SKM-1 (cell line): Measurements from ENCODE around the gene NUP210.
A peak's percentile ranks its signal among the peaks of the same experiment; 100 is the strongest.

ENCODE experiments used
- DNase-seq: peaks from one replicate; lab custom pipeline; 2025; ENCODE audit not compliant: unreplicated experiment; lab: John Stamatoyannopoulos, UW

NUP210 gene

GRCh38 chr3:13376091-13376490 lies 44.0 kb downstream of the NUP210 start:
- no peak for DNase-seq

DNA sequence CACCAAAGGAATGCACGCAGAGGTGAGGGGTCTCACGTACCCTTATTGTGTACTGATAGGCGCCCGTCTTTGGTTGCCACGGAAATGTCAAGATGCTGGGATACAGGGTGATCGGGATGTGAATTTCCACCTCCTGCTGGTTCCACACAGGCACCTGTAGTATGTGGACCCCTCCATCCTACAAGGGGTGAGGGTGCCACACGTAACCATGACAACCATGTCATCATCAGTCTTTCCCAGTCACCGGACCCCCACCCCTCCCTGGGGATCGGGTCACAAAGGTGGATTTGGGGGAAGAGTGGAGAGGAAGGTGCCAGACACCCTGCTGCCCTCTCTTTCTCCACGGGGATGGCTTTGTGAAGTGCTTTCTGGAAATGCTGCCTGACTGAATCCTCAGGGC lies 44.7 kb downstream of the NUP210 start:
- no peak for DNase-seq

DNA sequence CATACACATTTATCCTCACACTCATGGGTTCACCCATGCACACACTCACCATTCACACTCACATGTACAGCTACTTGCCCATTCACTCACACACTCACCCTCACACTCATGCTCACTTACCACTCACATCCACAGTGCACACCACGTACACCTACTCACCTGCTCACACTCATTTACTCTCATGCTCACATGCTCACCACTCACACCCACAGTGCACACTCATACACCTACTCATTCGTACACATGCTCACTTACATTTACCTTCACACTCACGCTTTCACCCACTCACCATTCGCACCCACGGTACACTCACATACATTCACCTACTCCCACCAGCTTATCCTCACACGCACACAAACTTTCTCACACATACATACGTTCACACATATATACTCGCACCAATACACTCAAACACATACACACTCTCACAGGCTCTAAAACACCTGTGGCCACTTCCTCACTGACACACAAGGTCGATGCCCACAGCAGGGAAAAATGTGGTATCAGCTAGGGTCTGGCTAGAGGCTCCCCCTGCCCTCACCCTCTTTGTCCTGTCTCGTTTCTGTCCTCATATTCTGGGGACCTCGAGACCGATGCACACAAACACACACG lies 46.0 kb downstream of the NUP210 start:
- DNase-seq = no peak

GRCh38 chr3:13372656-13373055 lies 47.5 kb downstream of the NUP210 start:
- DNase-seq = no peak

- DNase-seq = no peak
Measured at GRCh38 chr3:13372126-13372525, 48.0 kb downstream of the NUP210 start.

GRCh38 chr3:13371100-13372075 lies 48.7 kb downstream of the NUP210 start:
- DNase-seq = no peak

GRCh38 chr3:13370609-13371008 lies 49.5 kb downstream of the NUP210 start:
- no peak for DNase-seq

DNA sequence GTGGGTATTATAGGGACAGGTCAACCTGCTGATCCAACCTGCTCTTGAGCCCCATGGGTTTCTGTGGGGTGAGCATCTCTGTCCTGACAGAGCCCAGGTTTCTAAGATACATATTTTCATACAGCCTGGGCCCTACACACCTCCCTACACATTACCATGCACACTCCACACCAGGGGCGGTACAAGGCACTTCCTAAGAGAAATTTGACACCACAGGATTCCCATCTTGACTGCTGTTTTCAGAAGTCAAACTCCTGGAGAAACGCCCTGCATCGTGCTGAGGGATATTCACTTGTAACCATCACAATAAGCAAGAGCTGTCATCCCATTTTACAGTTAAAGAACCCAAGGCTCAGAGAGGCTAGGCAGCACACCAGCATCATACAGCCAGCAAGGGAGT lies 50.1 kb downstream of the NUP210 start:
- no peak for DNase-seq

DNA sequence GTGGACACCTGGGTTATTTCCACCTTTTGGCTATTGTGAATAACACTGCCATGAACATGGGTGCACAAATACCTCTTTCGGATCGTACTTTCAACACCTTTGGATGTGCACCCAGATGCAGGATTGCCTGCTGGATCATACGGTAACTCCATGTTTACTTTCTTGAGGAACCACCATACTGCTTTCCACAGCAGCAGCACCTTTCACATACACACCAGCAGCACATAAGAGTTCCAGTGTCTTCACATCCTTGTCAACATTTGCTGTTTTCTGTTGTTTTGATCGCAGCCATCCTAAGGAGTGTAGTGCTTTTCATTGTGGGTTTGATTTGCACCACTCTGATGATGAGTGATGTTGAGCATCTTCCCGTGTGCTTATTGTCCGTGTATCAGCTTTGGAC lies 51.3 kb downstream of the NUP210 start:
- DNase-seq = no peak

- no peak for DNase-seq
Measured at GRCh38 chr3:13367728-13368127, 52.4 kb downstream of the NUP210 start.

GRCh38 chr3:13365390-13366379 lies 54.4 kb downstream of the NUP210 start:
- no peak for DNase-seq

DNA sequence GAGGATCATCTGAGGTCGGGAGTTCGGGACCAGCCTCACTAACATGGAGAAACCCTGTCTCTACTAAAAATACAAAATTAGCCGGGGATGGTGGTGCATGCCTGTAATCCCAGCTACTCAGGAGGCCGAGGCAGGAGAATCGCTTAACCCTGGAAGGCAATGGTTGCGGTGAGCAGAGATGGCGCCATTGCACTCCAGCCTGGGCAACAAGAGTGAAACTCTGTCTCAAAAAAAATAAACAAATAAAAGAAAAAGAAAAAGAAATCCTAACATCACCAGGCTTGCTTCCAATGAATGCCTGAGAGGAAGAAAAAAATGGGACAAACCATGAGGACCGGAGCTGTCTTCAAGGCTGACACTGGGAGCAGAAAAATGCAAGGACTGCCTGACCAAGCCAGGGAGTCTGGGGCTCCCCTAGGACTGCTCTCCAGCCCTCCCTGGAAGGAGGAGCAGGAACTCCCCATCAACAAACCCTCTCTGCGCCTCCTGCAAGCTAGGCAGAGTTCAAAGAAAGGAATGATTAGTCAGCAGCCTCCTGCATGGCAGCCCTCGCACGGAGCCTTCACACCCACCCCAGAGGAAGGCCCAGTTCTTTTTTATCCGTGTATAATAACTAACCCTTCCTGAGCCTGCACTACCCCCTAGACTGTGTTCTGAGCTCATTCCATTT lies 55.4 kb downstream of the NUP210 start:
- no peak for DNase-seq

DNA sequence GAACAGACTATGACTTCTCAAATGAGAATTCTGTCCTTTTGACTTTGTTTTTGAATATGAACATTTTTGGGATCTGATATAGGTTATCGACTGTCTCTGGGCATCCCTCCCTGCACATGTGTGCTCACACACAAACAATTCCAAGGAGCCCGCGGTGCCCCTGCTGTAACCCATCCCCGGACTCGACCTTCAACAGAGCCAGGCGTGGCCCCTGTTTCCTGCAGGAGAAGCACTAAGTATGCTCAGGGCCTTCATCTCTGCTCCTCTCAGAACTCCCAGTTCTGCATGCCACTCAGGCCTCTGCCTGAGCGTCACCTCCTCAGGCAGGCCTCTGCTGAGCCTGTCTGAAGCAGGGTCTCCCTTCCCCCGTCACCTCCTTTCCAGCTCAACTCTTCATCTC lies 57.6 kb downstream of the NUP210 start:
- DNase-seq = no peak

DNA sequence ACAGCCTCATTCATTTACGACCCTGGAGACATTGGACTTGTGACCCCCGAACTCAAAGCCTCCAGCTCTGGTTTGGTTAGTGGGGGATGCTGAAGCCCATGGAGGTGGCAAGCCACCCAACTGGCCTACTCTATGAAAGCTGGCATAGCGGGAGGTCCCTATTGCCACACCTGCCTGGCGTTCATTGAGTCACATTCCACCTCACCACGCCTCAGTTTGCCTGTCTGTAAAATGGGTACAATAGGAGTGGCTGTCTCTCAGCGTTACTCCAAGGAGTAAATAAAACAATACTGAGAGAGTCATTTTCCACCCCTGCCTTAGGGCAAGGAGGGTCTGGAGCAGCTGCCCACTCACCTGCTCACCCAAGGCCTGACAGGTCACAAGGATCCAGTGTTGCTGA lies 60.2 kb downstream of the NUP210 start:
- DNase-seq = no peak

- DNase-seq = no peak
Measured at GRCh38 chr3:13358643-13359042, 61.5 kb downstream of the NUP210 start.

DNA sequence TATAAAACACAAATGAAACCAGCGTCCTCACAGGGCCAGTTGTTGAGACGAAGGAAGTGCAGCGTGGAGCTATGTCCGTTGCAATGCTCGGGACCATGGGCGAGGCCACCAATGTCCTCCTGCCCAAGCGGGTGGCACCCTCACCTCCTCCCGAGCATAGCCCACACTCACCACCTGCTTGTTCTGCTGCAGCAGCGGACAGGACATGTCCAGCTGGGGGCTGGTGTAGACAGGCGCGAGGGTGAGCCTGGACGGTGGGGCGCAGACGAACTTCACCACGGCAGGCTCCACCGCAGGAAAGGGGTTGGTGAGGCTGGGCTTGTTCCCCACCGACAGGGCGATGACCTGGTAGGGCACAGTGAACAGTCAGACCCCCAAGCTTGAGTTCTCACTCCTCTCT lies 62.1 kb downstream of the NUP210 start:
- DNase-seq = no peak

DNA sequence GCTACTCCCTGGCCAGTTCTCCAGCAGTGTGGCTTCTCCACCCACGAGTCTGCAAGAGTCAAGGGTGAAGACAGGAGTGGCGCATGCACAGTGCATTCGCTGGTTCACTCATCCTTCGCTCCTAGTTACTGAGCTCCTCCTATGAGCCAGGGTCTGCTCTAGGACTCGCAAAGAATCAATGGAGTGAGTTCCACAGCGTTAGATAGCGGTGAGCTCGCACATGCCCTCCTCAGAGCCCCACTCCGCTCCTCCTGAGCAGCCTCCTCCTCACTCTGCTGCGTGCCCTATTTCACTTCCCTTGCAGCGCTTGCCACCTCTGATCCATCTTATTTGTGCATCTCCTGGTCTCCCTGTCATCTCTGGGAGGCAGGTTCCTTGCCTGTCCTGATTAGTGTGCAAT lies 63.0 kb downstream of the NUP210 start:
- no peak for DNase-seq

- no peak for DNase-seq
Measured at GRCh38 chr3:13353936-13354542, 66.1 kb downstream of the NUP210 start.

DNA sequence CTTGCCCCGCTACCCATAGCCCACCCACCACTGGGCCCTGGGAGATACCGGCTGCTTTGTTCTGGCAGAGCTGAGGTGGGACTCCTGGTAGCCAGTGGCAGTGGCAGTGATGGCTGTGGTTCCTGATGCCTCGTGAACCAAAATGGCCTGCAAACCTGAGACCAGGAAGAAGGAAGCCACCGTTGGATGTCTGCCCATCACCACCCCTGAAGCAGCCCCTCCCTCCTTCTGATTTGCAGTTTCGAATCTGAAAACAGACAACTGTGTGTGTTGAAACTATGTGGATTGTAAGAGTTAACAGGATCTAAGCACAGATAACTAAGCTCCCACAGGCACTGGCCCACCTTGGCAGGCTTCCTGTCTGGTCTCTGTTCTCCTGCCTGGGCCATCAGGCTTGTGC lies 66.6 kb downstream of the NUP210 start:
- DNase-seq = no peak

DNA sequence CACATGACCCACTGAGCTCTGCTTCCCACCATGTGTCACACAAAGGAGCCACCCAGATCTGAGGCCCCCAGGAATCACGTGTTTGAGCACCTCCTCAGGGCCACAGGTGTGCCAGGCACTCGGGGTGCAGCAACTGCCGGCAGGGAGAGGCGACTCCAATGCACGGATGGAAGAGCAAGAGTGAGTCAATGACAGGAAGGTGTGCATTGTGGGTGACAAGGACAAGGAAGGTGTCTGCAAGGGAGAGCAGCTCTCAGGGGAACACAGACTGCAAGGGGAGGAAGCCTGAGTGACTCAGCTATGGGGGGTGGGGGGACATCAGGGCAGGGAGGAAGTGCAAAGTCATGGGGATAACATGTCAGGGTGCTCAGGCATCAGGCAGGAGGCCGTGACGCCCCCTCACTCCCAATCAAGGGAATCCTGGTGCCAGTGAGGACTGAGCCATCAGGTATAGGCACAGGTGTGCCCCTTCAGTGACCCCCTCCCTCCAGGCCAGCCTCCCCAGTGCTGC lies 67.4 kb downstream of the NUP210 start:
- peak; percentile 44 for DNase-seq
